Upper lobe of left lung (tissue), 6 donors: ENCODE results near the gene RPS5. TPM values are rescaled to one million over a fixed set of nuclear protein-coding genes. Genes with fewer than 3 reads are reported as not detected.
"Not testable (repeated sequence)": the region's sequence is repeated elsewhere in the genome, so short reads cannot be mapped to it uniquely, and the experiment has no call there.

Source experiments
- ATAC-seq, 2 donors: fragments of 200-7000 bp; cut with Tn5 transposase; one replicate each; pipeline ENCODE4 v1.9.1; 2022; ENCODE audit warnings: mild to moderate bottlenecking in 2 of 2, moderate library complexity in 2 of 2; ENCODE audit not compliant: low FRiP score in 2 of 2
- DNase-seq, 2 donors: peaks; one replicate each; pipeline ENCODE4 v3.0.0-alpha.2; 2019 to 2020
- H3K27ac ChIP-seq, 4 donors: fragments of 200-600 bp; sonication (generic); one replicate each; pipeline ENCODE4 v1.5.1; 2016 to 2019
- H3K27me3 ChIP-seq, 4 donors: fragments of 200-600 bp; sonication (generic); one replicate each; pipeline ENCODE4 v1.5.1; 2017 to 2019
- H3K36me3 ChIP-seq, 4 donors: fragments of 200-600 bp; sonication (generic); one replicate each; pipeline ENCODE4 v1.5.1; 2016 to 2019
- H3K4me1 ChIP-seq, 4 donors: fragments of 200-600 bp; sonication (generic); one replicate each; pipeline ENCODE4 v1.5.1; 2018 to 2019
- H3K4me3 ChIP-seq, 4 donors: fragments of 200-600 bp; sonication (generic); one replicate each; pipeline ENCODE4 v1.5.1; 2017 to 2019; ENCODE audit warnings: mild to moderate bottlenecking in 2 of 4, moderate library complexity in 1 of 4
- H3K9me3 ChIP-seq, 4 donors: fragments of 200-600 bp; sonication (generic); one replicate each; pipeline ENCODE4 v1.5.1; 2018 to 2019
- EP300 ChIP-seq, 4 donors: sonication (generic); formaldehyde crosslinking; IDR thresholded peaks; one replicate each; pipeline ENCODE4 v1.5.1; 2017; ENCODE audit warnings: antibody characterized with exemption in 4 of 4, control low read depth in 2 of 4
- POLR2A ChIP-seq, 4 donors: fragments of 450-650 bp; IDR thresholded peaks; one replicate each; pipeline ENCODE4 v1.5.1; 2016 to 2017; ENCODE audit warnings: antibody characterized with exemption in 4 of 4, mild to moderate bottlenecking in 2 of 4
- POLR2AphosphoS5 ChIP-seq, 2 donors: sonication (generic); formaldehyde crosslinking; IDR thresholded peaks; one replicate each; pipeline ENCODE4 v1.5.1; 2017; ENCODE audit warnings: antibody characterized with exemption in 2 of 2
- WGBS, 2 donors: methylation state at CpG; one replicate each; pipeline ENCODE4 v1.1.5; 2017 to 2018; 5-methylcytosine and 5-hydroxymethylcytosine counted together
- total RNA-seq, 6 donors: library from RNA; depleted of rRNA in 4 of 6; stranded (reverse); fragments of >200 nt in 4 of 6; gene quantifications; one replicate each; pipeline versions ENCODE4 v1.1.0 to v1.2.1, GENCODE V29; 2016 to 2021
- TF ChIP-seq, protein P1 (sequence below), 6 experiments: fragments of 450-650 bp in 4 of 6; fragments of 200-600 bp in 2 of 6; sonication (generic) in 2 of 6; IDR thresholded peaks; one replicate each; pipeline ENCODE4 v1.5.1; 2016 to 2019; ENCODE audit warnings: antibody characterized with exemption in 6 of 6
- donor health status: DM: no; HTN: no; CAD: no; lungs with moderate emphysema.
- donor health status: DM: no; HTN: yes; CAD: no; lungs with severe emphysema.

RPS5 gene
- total RNA-seq, 6 donors from 2014 or later: 291 to 1,408 (median 829) TPM

DNA sequence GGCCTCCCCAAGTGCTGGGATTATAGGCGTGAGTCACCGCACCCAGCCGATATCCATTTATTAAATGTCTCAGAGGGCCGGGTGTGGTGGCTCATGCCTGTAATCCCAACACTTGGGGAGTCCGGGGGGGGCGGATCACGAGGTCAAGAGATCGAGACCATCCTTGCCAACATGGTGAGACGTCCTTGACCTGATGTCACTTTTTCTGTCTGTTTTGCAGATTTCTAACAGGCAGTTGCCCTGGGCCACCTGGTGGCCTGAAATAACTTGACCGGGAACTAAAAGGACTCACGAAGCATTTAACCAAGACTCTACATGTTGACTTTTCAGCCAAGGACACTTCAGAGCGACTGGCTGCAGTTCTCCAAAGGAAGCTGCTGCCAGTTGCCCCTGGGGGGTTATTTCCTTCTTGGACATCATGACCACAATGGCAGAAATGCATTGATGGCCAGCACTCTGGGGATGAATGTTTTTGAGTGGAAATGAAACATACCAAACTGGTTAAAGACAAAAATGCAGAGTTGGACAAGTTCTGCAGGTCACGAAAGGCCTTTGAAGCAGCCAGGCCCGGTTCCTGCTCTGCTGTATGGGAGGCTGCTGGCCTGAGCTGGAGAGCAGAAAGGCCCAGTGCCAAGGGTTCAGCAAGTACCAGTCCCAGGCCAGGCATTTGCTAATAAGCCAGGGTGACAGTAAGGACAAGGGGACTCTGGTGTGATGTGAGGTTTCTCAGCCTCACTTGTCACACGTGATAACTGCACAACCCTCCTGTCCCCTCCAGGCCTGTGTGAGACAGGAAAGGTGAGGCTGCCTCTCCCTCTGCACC, 14.5 kb upstream of the RPS5 start:
- no peaks in the 10 kb centered on the region for H3K9me3 ChIP-seq
- ATAC-seq (peak in 1 of 2 donors; percentile 89), DNase-seq (peak in 1 of 2 donors; percentile 72)
- no peaks in the 10 kb centered on the region for H3K36me3 ChIP-seq
- TF ChIP-seq POLR2A (IDR thresholded peaks at IDR 0.05) (no peak), POLR2AphosphoS5 (IDR thresholded peaks at IDR 0.05) (no peak), EP300 (IDR thresholded peaks at IDR 0.05) (no peak)
- TF ChIP-seq, protein P1, sequence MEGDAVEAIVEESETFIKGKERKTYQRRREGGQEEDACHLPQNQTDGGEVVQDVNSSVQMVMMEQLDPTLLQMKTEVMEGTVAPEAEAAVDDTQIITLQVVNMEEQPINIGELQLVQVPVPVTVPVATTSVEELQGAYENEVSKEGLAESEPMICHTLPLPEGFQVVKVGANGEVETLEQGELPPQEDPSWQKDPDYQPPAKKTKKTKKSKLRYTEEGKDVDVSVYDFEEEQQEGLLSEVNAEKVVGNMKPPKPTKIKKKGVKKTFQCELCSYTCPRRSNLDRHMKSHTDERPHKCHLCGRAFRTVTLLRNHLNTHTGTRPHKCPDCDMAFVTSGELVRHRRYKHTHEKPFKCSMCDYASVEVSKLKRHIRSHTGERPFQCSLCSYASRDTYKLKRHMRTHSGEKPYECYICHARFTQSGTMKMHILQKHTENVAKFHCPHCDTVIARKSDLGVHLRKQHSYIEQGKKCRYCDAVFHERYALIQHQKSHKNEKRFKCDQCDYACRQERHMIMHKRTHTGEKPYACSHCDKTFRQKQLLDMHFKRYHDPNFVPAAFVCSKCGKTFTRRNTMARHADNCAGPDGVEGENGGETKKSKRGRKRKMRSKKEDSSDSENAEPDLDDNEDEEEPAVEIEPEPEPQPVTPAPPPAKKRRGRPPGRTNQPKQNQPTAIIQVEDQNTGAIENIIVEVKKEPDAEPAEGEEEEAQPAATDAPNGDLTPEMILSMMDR (IDR thresholded peaks at IDR 0.05): peak in 3 of 6 experiments; percentile 19 to 61 (median 37)
- no peak overlapping the region for H3K4me3 ChIP-seq
- no peaks in the 10 kb centered on the region for H3K27me3 ChIP-seq
- H3K4me1 ChIP-seq: peaks cover 0 to 13% (median 9%) of the 10 kb centered on the region in 4 donors
- whole genome bisulfite sequencing, 2 donors: 58 to 59% methylated on average over 15 of the region's 15 CpGs
- H3K27ac ChIP-seq: peak overlapping the region in 3 of 4 donors; percentile 45 to 57 (median 48)

DNA sequence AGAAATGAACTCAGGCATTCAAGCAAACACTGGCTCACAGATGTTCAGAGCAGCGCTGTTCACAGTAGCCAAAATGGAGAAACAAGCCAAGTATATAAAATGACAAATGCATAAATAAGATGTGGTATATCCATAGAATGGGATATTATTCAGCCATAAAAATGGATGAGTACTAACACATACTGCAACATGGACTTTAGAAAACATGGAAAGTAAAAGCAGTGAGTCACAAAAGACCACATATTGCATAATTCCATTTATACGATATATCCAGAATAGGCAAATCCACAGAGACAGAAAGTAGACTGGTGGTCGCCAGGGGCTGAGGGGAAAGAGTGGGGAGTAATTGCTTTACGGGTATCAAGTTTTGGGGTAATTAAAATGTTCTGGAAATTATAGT, 12.9 kb upstream of the RPS5 start:
- ATAC-seq (no peak), DNase-seq (no peak)
- Histone ChIP-seq H3K9me3 (no peaks in the 10 kb centered on the region), H3K27me3 (no peaks in the 10 kb centered on the region), H3K4me1 (peaks cover 0 to 13% (median 11%) of the 10 kb centered on the region in 4 donors), H3K27ac (no peak overlapping the region), H3K4me3 (no peak overlapping the region), H3K36me3 (no peaks in the 10 kb centered on the region)
- TF ChIP-seq EP300 (IDR thresholded peaks at IDR 0.05) (no peak), POLR2A (IDR thresholded peaks at IDR 0.05) (no peak)
- 79 to 86% methylated on average over 4 of the region's 4 CpGs for WGBS, 2 donors

DNA sequence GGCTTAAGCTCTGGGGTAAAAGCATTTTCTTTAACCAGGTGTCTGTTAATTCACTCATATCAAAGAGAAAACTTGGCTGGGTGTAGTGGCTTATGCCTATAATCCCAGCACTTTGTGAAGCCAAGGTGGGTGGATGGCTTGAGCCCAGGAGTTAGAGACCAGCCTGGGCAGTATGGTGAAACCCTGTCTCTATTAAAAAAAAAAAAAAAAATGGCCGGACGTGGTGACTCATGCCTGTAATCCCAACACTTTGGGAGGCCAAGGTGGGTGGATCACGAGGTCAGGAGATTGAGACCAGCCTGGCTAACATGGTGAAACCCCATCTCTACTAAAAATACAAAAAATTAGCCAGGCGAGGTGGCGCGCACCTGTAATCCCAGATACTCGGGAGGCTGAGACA, 10.3 kb upstream of the RPS5 start:
- H3K9me3 ChIP-seq, H3K27me3 ChIP-seq, H3K27ac ChIP-seq, H3K36me3 ChIP-seq, H3K4me3 ChIP-seq, ATAC-seq, DNase-seq: not testable (repeated sequence)
- 89 to 90% methylated on average over 7 of the region's 7 CpGs for WGBS, 2 donors
- H3K4me1 ChIP-seq: peaks cover 10 to 30% (median 25%) of the 10 kb centered on the region in 4 donors

DNA sequence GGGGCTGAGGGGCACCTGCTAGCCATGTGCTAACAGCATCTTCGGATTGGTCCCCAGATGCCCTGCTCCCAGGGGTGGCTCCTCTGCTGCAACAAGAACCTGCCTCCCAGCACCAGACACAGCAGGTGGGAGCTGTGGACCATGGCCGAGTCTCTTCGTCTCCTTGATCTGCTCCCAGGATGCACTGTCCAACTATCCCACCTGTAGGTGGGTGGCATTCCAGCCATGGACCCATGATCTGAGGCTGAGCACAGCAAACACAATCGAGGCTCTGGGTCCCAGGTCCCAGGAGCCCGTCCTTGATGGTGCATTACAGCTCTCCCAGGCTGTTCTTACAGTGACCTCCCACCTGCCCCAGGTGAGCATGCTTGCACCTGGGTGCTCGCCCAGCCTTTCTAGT, 7.8 kb upstream of the RPS5 start:
- H3K27me3 ChIP-seq: no peaks in the 10 kb centered on the region
- no peaks in the 10 kb centered on the region for H3K9me3 ChIP-seq
- H3K4me3 ChIP-seq: no peak overlapping the region
- no peak overlapping the region for H3K27ac ChIP-seq
- H3K4me1 ChIP-seq: peaks cover 16 to 30% (median 18%) of the 10 kb centered on the region in 4 donors
- WGBS, 2 donors: 95 to 97% methylated on average over 4 to 6 of the region's 6 CpGs
- no peaks in the 10 kb centered on the region for H3K36me3 ChIP-seq
- TF ChIP-seq POLR2A (IDR thresholded peaks at IDR 0.05) (no peak), POLR2AphosphoS5 (IDR thresholded peaks at IDR 0.05) (no peak)
- TF ChIP-seq, protein P1 (IDR thresholded peaks at IDR 0.05): no peak
- ATAC-seq (no peak), DNase-seq (no peak)

DNA sequence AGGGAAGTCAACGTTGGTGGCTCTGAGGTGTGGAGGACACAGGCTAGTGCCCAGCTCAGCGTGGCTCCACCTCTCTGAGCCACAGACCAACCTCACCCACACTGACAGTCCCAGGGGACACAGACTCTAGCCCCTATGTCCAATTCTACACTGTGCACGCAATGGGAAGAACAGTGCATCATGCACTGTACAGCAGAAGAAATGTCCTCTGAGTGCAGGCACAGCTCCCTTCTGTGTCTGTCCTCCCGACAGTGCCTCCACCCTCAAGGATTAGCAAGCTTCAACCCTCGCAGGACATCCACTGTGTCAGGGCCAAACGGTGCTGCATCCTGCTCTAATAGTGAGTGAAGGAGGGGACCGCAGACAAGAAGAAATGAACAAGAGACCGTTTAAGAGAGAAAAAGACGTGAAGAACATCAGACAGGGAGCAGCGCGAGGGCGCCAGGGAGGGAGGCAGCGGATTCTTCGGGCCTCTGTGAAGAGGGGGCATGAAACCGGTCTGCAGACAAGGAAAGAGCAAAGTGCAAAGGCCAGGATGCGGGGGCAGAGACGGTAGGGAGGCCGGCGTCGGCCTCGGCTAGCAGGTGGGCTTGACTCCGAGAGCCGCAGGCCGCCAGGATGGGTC, 6.9 kb upstream of the RPS5 start:
- H3K36me3 ChIP-seq: no peaks in the 10 kb centered on the region
- no peak for ATAC-seq

DNA sequence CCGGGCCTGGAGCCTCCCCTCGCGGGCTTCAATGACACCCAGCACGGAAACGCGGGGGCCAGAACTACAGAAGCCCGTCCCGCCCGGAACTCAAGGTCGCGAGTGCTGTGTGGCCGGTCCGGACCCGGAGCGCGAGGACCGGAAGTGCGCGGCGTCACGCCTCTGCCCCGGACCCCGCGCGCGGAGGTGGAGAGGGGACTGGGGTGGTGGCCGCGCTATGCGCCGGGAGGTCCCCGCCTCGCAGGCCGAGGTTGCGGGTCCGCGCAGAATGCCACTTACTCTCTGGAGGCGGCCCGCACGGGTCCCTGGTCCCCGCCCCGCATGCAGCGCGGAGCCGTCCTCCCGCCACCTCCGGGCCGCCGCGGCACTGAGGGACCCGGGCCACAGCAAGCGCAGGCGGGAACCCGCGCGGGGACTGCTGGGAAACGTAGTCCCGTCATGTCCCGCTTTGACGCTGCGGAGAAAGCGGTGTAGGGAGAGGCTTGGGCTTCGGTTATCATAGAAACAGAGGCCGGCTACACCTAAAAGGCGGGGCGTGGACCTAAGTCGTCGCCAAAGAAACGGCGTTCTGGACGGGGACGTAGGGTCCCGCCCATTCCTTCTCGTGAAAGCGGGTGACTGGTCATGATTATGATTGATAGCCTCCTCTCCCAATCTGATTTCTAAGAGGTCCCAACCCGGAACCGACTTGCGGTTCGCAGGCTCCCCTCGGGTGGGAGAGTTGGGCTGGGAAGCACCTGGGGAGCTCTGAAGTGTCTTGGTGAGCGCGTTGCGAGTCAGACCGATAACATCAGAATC, 6.2 kb upstream of the RPS5 start, which contains the start of gene ZNF837:
Gene ZNF837, minus strand, starts transcription at position 369 of the 798 bp plus-strand sequence. CDS start 11,698 bp downstream, outside the sequence.
- Histone ChIP-seq H3K4me1 (peaks cover 22 to 38% (median 25%) of the 10 kb centered on the region in 4 donors), H3K36me3 (no peaks in the 10 kb centered on the region), H3K27ac (peak within 1 kb of the TSS; percentile 87 to 92 (median 89)), H3K4me3 (peak within 1 kb of the TSS; percentile 57 to 91 (median 82)), H3K27me3 (no peaks in the 10 kb centered on the region), H3K9me3 (no peaks in the 10 kb centered on the region)
- 0% methylated on average over 24 to 53 of the region's 83 CpGs for WGBS, 2 donors
- TF ChIP-seq POLR2AphosphoS5 (IDR thresholded peaks at IDR 0.05) (peak; percentile 81 to 87), EP300 (IDR thresholded peaks at IDR 0.05) (peak in 1 of 4 donors; percentile 26), POLR2A (IDR thresholded peaks at IDR 0.05) (peak; percentile 69 to 96 (median 82))
- TF ChIP-seq, protein P1 (IDR thresholded peaks at IDR 0.05): peak in 5 of 6 experiments; percentile 9 to 59 (median 50)
- peak; percentile 97 for ATAC-seq
- DNase-seq: peak; percentile 98 to 100

More for the DNA sequence above, 6.9 kb upstream of the RPS5 start:
- Histone ChIP-seq H3K9me3 (no peaks in the 10 kb centered on the region), H3K27me3 (no peaks in the 10 kb centered on the region), H3K4me3 (peak overlapping the region; percentile 57 to 91 (median 82)), H3K27ac (peak overlapping the region; percentile 87 to 92 (median 89)), H3K4me1 (peaks cover 16 to 31% (median 18%) of the 10 kb centered on the region in 4 donors)
- no peak for DNase-seq
- 8% methylated on average over 23 to 24 of the region's 24 CpGs for WGBS, 2 donors
- no peak for TF ChIP-seq EP300 (IDR thresholded peaks at IDR 0.05)
